Progenitor cell of endocrine pancreas (in vitro differentiated cells): ENCODE measurements around the gene NUP210. TPM values are rescaled to one million over a fixed set of nuclear protein-coding genes. Genes with fewer than 3 reads are reported as not detected.

Source experiments
- DNase-seq: peaks from one replicate; pipeline ENCODE4 v3.0.0; 2021; ENCODE audit warnings: low spot score; ENCODE audit not compliant: unreplicated experiment
- H3K27ac Mint-ChIP-seq: 2 replicates; pipeline ENCODE4 v1.8.0; 2021; ENCODE audit warnings: mild to moderate bottlenecking, moderate library complexity, mixed read lengths
- H3K27me3 Mint-ChIP-seq: 2 replicates; pipeline ENCODE4 v1.8.0; 2021; ENCODE audit warnings: mixed read lengths
- H3K36me3 Mint-ChIP-seq: 2 replicates; pipeline ENCODE4 v1.8.0; 2022; ENCODE audit warnings: mixed read lengths; ENCODE audit not compliant: insufficient read depth
- H3K4me1 Mint-ChIP-seq: 2 replicates; pipeline ENCODE4 v1.8.0; 2021; ENCODE audit warnings: low read depth, mixed read lengths
- H3K4me3 Mint-ChIP-seq: 2 replicates; pipeline ENCODE4 v1.8.0; 2021; ENCODE audit warnings: low read depth, mild to moderate bottlenecking, moderate library complexity, mixed read lengths
- H3K9me3 Mint-ChIP-seq: 2 replicates; pipeline ENCODE4 v1.8.0; 2021; ENCODE audit warnings: low read depth, mixed read lengths
- CTCF ChIP-seq: fragments of 200-600 bp; sonication (generic); IDR thresholded peaks from one replicate; pipeline ENCODE4 v1.5.0; 2021; ENCODE audit warnings: antibody characterized with exemption, mild to moderate bottlenecking; ENCODE audit not compliant: unreplicated experiment
- total RNA-seq: library from RNA; stranded (reverse); gene quantifications from 2 replicates; pipeline ENCODE4 v1.2.1, GENCODE V29; 2021

NUP210 gene
- total RNA-seq, 1 donor from 2014 or later = 78.2 TPM

GRCh38 chr3:13317596-13318320 lies 102.4 kb downstream of the NUP210 start:
- no peaks in the 10 kb centered on the region for H3K27me3 Mint-ChIP-seq
- H3K36me3 Mint-ChIP-seq = peaks cover 19% of the 10 kb centered on the region
- no peak for TF ChIP-seq CTCF
- H3K4me1 Mint-ChIP-seq = no peaks in the 10 kb centered on the region
- no peak overlapping the region for H3K4me3 Mint-ChIP-seq
- H3K9me3 Mint-ChIP-seq = no peaks in the 10 kb centered on the region
- H3K27ac Mint-ChIP-seq = no peak overlapping the region
- no peak for DNase-seq

GRCh38 chr3:13316603-13317002 lies 103.5 kb downstream of the NUP210 start:
- no peaks in the 10 kb centered on the region for H3K9me3 Mint-ChIP-seq

GRCh38 chr3:13314877-13315276 lies 105.2 kb downstream of the NUP210 start:
- Mint-ChIP-seq H3K9me3 (no peaks in the 10 kb centered on the region), H3K27ac (no peak overlapping the region), H3K27me3 (no peaks in the 10 kb centered on the region), H3K4me1 (no peaks in the 10 kb centered on the region), H3K4me3 (no peak overlapping the region), H3K36me3 (peaks cover 18% of the 10 kb centered on the region)
- TF ChIP-seq CTCF = no peak
- no peak for DNase-seq

More at GRCh38 chr3:13316603-13317002, 103.5 kb downstream of the NUP210 start:
- Mint-ChIP-seq H3K4me3 (no peak overlapping the region), H3K27ac (no peak overlapping the region), H3K27me3 (no peaks in the 10 kb centered on the region), H3K36me3 (peaks cover 19% of the 10 kb centered on the region), H3K4me1 (no peaks in the 10 kb centered on the region)
- DNase-seq = no peak
- TF ChIP-seq CTCF = no peak

GRCh38 chr3:13313813-13314212 lies 106.3 kb downstream of the NUP210 start:
- DNase-seq = no peak
- Mint-ChIP-seq H3K36me3 (peaks cover 15% of the 10 kb centered on the region), H3K4me1 (peaks cover under 1% of the 10 kb centered on the region), H3K9me3 (no peaks in the 10 kb centered on the region), H3K27me3 (no peaks in the 10 kb centered on the region), H3K27ac (no peak overlapping the region), H3K4me3 (no peak overlapping the region)
- TF ChIP-seq CTCF = no peak

- no peaks in the 10 kb centered on the region for H3K9me3 Mint-ChIP-seq
- no peaks in the 10 kb centered on the region for H3K27me3 Mint-ChIP-seq
- TF ChIP-seq CTCF = no peak
- no peak overlapping the region for H3K27ac Mint-ChIP-seq
- no peak for DNase-seq
- peaks cover 6% of the 10 kb centered on the region for H3K4me1 Mint-ChIP-seq
- H3K36me3 Mint-ChIP-seq = no peaks in the 10 kb centered on the region
- H3K4me3 Mint-ChIP-seq = no peak overlapping the region
Observed at GRCh38 chr3:13309004-13309403, 111.1 kb downstream of the NUP210 start.
